ENCODE data around the gene ALDH3B2.

Gene ALDH3B2

GRCh38 chr11:67667490-67668191 lies 6.8 kb downstream of the ALDH3B2 start:
- Histone ChIP-seq H3K27ac (no peak overlapping the region), H3K9me3 (no peaks in the 10 kb centered on the region), H3K36me3 (no peaks in the 10 kb centered on the region), H3K27me3 (no peaks in the 10 kb centered on the region), H3K4me3 (ENCODE audit: low read depth in 1 of 2, low read length in 1 of 2) (no peak overlapping the region), H3K4me1 (ENCODE audit: control insufficient read depth in 1 of 2, insufficient read depth in 1 of 2, low read depth in 1 of 2, low read length in 1 of 2) (no peaks in the 10 kb centered on the region)
- no peak for TF ChIP-seq CTCF (IDR thresholded peaks at IDR 0.05)

GRCh38 chr11:67666676-67667489 lies 7.5 kb downstream of the ALDH3B2 start:
- Histone ChIP-seq H3K4me1 (ENCODE audit: control insufficient read depth in 1 of 2, insufficient read depth in 1 of 2, low read depth in 1 of 2, low read length in 1 of 2) (no peaks in the 10 kb centered on the region), H3K36me3 (no peaks in the 10 kb centered on the region), H3K4me3 (ENCODE audit: low read depth in 1 of 2, low read length in 1 of 2) (no peak overlapping the region), H3K27me3 (no peaks in the 10 kb centered on the region), H3K9me3 (no peaks in the 10 kb centered on the region), H3K27ac (no peak overlapping the region)
- TF ChIP-seq CTCF (IDR thresholded peaks at IDR 0.05): no peak

GRCh38 chr11:67666303-67666645 lies 8.1 kb downstream of the ALDH3B2 start:
- no peak for TF ChIP-seq CTCF (IDR thresholded peaks at IDR 0.05)

GRCh38 chr11:67665541-67666302 lies 8.7 kb downstream of the ALDH3B2 start:
- Histone ChIP-seq H3K4me3 (ENCODE audit: low read depth in 1 of 2, low read length in 1 of 2) (no peak overlapping the region), H3K27me3 (no peaks in the 10 kb centered on the region), H3K9me3 (no peaks in the 10 kb centered on the region), H3K27ac (no peak overlapping the region), H3K36me3 (no peaks in the 10 kb centered on the region), H3K4me1 (ENCODE audit: control insufficient read depth in 1 of 2, insufficient read depth in 1 of 2, low read depth in 1 of 2, low read length in 1 of 2) (no peaks in the 10 kb centered on the region)
- TF ChIP-seq CTCF (IDR thresholded peaks at IDR 0.05): no peak

More at GRCh38 chr11:67666303-67666645, 8.1 kb downstream of the ALDH3B2 start:
- H3K9me3 ChIP-seq: no peaks in the 10 kb centered on the region
- H3K27ac ChIP-seq: no peak overlapping the region
- no peaks in the 10 kb centered on the region for H3K36me3 ChIP-seq
- no peaks in the 10 kb centered on the region for H3K4me1 ChIP-seq (ENCODE audit: control insufficient read depth in 1 of 2, insufficient read depth in 1 of 2, low read depth in 1 of 2, low read length in 1 of 2)
- no peaks in the 10 kb centered on the region for H3K27me3 ChIP-seq
- H3K4me3 ChIP-seq (ENCODE audit: low read depth in 1 of 2, low read length in 1 of 2): no peak overlapping the region

- no peak overlapping the region for H3K4me3 ChIP-seq (ENCODE audit: low read depth in 1 of 2, low read length in 1 of 2)
- no peaks in the 10 kb centered on the region for H3K27me3 ChIP-seq
- H3K27ac ChIP-seq: no peak overlapping the region
- no peaks in the 10 kb centered on the region for H3K36me3 ChIP-seq
- no peaks in the 10 kb centered on the region for H3K4me1 ChIP-seq (ENCODE audit: control insufficient read depth in 1 of 2, insufficient read depth in 1 of 2, low read depth in 1 of 2, low read length in 1 of 2)
- no peak for TF ChIP-seq CTCF (IDR thresholded peaks at IDR 0.05)
- H3K9me3 ChIP-seq: no peaks in the 10 kb centered on the region
Measured at GRCh38 chr11:67664696-67665540, 9.5 kb downstream of the ALDH3B2 start.

Data from neutrophil (primary cell).